Left lung (tissue), 10 donors: ENCODE data around the gene FAN1. TPM values are rescaled to one million over a fixed set of nuclear protein-coding genes. Genes with fewer than 3 reads are reported as not detected.
"Not testable (repeated sequence)": the region's sequence is repeated elsewhere in the genome, so short reads cannot be mapped to it uniquely, and the experiment has no call there.

Experiments used
- ATAC-seq: fragments of 200-7000 bp; cut with Tn5 transposase; one replicate; pipeline ENCODE4 v1.9.1; 2020; ENCODE audit warnings: moderate library complexity
- DNase-seq, 4 donors: peaks; one replicate each; pipeline ENCODE4 v3.0.0-alpha.2; 2013 to 2020
- H3K27ac ChIP-seq, 2 donors: fragments of 200-600 bp; sonication (generic) in 1 of 2; one replicate each; pipeline versions ENCODE4 v1.5.0 to v1.8.0; 2020 to 2021
- H3K27me3 ChIP-seq, 2 donors: fragments of 200-600 bp; sonication (generic) in 1 of 2; one replicate each; pipeline versions ENCODE4 v1.5.0 to v1.8.0; 2020 to 2021
- H3K36me3 ChIP-seq, 2 donors: fragments of 200-600 bp; sonication (generic) in 1 of 2; one replicate each; pipeline versions ENCODE4 v1.5.0 to v1.8.0; 2020 to 2021
- H3K4me1 ChIP-seq, 2 donors: fragments of 200-600 bp; one replicate each; pipeline ENCODE4 v1.8.0; 2021
- H3K4me3 ChIP-seq, 2 donors: fragments of 200-600 bp; sonication (generic) in 1 of 2; one replicate each; pipeline versions ENCODE4 v1.5.0 to v1.8.0; 2020 to 2021; ENCODE audit warnings: mild to moderate bottlenecking in 1 of 2
- H3K9me3 ChIP-seq, 2 donors: fragments of 200-600 bp; sonication (generic) in 1 of 2; one replicate each; pipeline versions ENCODE4 v1.5.0 to v1.8.0; 2020 to 2021
- intact Hi-C, 2 donors: fragments of 100-400 bp; cut with DNase I; formaldehyde crosslinking; loops; one replicate each; pipeline versions ENCODE4 v1.11.2 to v1.14.2; 2022
- polyA plus RNA-seq, 6 donors: library from polyadenylated mRNA; unstranded; fragments of 120-200 nt; gene quantifications; one replicate each; pipeline ENCODE4 v1.2.1, GENCODE V29; 2013; ENCODE audit not compliant: insufficient read length in 6 of 6
- total RNA-seq, 2 donors: library from RNA; stranded (reverse); fragmentation: NEBNext Ultra II Directional; extraction: Animal tissue kit (Norgen Biotek cat#: 25700); gene quantifications; one replicate each; pipeline ENCODE4 v1.2.1, GENCODE V29; 2021
- TF ChIP-seq, protein P1 (sequence below), 2 donors: fragments of 200-600 bp; sonication (generic) in 1 of 2; IDR thresholded peaks; one replicate each; pipeline versions ENCODE4 v1.5.0 to v1.8.0; 2021; ENCODE audit warnings: antibody characterized with exemption in 2 of 2
- donor health status: DM: no; HTN: yes; CAD: no.
- donor health status: DM: no; HTN: no; CAD: no.

The FAN1 gene
- total and polyA plus RNA-seq, 8 donors = 17.1 to 33.6 (median 32.0) TPM

DNA sequence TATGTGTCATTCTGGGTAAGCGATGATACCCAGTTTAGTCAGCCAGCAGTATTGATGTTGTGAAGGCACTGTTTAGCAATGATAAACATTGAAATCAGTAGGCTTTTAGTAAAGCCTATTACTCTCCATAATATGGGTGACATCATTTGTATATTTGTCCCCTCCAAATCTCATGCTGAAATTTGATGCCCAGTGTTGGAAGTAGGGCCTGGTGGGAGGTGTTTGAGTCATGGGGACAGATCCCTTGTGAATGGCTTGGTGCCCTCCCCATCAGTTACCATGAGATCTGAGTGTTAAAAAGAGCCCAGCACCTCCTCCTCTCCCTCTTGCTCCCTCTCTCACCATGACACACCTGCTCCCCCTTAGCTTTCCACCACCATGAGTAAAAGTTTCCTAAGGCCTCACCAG is 31.4 kb upstream of the FAN1 start:
- intact Hi-C loops = no loop called here
- Histone ChIP-seq H3K27ac (no peak overlapping the region), H3K9me3 (no peaks in the 10 kb centered on the region), H3K27me3 (no peaks in the 10 kb centered on the region), H3K4me1 (no peaks in the 10 kb centered on the region), H3K4me3 (no peak overlapping the region), H3K36me3 (no peaks in the 10 kb centered on the region)
- DNase-seq (no peak), ATAC-seq (no peak)
- TF ChIP-seq, protein P1, sequence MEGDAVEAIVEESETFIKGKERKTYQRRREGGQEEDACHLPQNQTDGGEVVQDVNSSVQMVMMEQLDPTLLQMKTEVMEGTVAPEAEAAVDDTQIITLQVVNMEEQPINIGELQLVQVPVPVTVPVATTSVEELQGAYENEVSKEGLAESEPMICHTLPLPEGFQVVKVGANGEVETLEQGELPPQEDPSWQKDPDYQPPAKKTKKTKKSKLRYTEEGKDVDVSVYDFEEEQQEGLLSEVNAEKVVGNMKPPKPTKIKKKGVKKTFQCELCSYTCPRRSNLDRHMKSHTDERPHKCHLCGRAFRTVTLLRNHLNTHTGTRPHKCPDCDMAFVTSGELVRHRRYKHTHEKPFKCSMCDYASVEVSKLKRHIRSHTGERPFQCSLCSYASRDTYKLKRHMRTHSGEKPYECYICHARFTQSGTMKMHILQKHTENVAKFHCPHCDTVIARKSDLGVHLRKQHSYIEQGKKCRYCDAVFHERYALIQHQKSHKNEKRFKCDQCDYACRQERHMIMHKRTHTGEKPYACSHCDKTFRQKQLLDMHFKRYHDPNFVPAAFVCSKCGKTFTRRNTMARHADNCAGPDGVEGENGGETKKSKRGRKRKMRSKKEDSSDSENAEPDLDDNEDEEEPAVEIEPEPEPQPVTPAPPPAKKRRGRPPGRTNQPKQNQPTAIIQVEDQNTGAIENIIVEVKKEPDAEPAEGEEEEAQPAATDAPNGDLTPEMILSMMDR (IDR thresholded peaks at IDR 0.05) = no peak

DNA sequence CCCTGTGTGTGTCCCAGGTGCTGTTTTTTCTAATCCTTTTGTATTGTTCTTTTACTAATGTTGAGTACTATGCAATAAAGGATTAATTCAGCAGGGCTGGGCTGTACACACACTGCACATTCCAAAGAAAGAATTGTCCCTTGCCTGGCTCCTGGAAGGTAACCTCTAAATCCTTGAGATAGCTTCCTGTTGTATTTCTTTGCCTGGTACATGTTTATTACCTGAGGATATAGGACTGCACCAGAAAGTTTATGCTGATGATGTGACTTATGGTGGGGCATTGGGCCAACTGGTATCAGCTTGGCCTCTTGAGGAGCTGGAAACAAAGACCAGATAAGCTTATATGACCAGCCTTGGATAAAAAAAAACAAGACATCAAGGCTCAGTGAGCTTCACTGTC is 26.6 kb upstream of the FAN1 start:
- Histone ChIP-seq H3K27ac (no peak overlapping the region), H3K36me3 (no peaks in the 10 kb centered on the region), H3K4me1 (no peaks in the 10 kb centered on the region), H3K27me3 (no peaks in the 10 kb centered on the region), H3K4me3 (no peak overlapping the region), H3K9me3 (no peaks in the 10 kb centered on the region)
- intact Hi-C loops = no loop called here
- TF ChIP-seq, protein P1 (IDR thresholded peaks at IDR 0.05) = no peak
- DNase-seq (no peak), ATAC-seq (no peak)

DNA sequence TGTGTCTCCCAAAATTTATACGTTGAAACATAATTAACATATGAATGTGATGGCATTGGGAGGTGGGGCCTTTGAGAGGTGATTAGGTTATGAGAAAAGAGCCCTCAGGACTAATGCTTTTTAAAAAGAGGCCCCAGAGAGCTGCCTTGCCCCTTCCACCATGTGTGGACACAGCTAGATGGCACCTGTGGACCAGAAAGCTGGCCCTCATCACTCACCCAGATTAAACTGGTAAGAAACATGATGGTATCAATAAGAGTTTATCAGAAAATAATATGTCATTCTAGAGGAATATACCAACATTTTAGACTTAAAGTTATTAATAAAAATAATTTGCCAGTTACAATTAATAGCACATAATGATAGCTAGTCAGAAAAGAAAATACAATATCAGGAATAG is 25.2 kb upstream of the FAN1 start:
- no peaks in the 10 kb centered on the region for H3K27me3 ChIP-seq
- H3K4me3 ChIP-seq = no peak overlapping the region
- no peak overlapping the region for H3K27ac ChIP-seq
- no peak for ATAC-seq
- DNase-seq = no peak
- intact Hi-C loops = no loop called here
- no peaks in the 10 kb centered on the region for H3K9me3 ChIP-seq
- H3K4me1 ChIP-seq = no peaks in the 10 kb centered on the region
- no peaks in the 10 kb centered on the region for H3K36me3 ChIP-seq
- TF ChIP-seq, protein P1 (IDR thresholded peaks at IDR 0.05) = no peak

DNA sequence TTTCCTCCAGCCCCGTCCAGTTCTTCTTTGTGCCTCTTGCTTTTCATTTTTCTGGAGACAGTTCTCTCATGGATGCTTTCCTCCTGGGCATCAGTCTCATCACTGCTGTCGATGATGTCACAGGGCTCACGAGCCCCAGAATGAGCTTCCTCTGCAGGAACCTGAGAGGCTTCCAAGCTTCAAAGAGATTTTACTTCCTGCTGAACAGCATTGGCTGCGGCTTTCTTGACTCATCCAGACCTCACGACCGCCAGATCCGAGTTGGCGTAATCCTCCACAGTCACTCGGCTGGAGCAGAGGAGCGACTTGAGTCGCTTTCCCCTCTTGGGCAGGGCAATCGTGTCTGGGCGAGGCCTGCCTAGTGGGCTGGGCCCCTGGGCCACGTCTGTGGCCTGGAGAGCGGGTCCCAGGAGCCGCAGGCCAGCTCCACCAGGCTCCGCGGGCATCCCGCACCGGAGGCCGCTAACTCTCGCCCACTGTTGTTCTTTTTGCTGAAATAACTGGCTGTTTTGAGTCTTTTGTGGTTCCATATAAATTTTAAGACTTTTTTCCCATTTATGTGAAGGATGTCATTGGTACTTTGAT is 20.8 kb upstream of the FAN1 start:
- intact Hi-C loops = no loop called here
- no peaks in the 10 kb centered on the region for H3K36me3 ChIP-seq
- TF ChIP-seq, protein P1 (IDR thresholded peaks at IDR 0.05) = no peak
- H3K9me3 ChIP-seq = no peaks in the 10 kb centered on the region
- peak in 1 of 4 donors; percentile 63 for DNase-seq
- no peak overlapping the region for H3K27ac ChIP-seq
- no peaks in the 10 kb centered on the region for H3K27me3 ChIP-seq
- H3K4me3 ChIP-seq = no peak overlapping the region
- no peaks in the 10 kb centered on the region for H3K4me1 ChIP-seq
- ATAC-seq = no peak

GRCh38 chr15:30883666-30884065 is 20.0 kb upstream of the FAN1 start:
- H3K27me3 ChIP-seq, ATAC-seq, H3K9me3 ChIP-seq, H3K36me3 ChIP-seq, H3K4me3 ChIP-seq, H3K27ac ChIP-seq, DNase-seq, intact Hi-C loops, H3K4me1 ChIP-seq: not testable (repeated sequence)

- Histone ChIP-seq H3K9me3 (no peaks in the 10 kb centered on the region), H3K27ac (no peak overlapping the region), H3K27me3 (no peaks in the 10 kb centered on the region), H3K36me3 (no peaks in the 10 kb centered on the region), H3K4me3 (no peak overlapping the region), H3K4me1 (no peaks in the 10 kb centered on the region)
- peak in 1 of 4 donors; percentile 15 for DNase-seq
- TF ChIP-seq, protein P1 (IDR thresholded peaks at IDR 0.05) = no peak
- peak; percentile 57 for ATAC-seq
- intact Hi-C loops = no loop called here
Observed at GRCh38 chr15:30885814-30886213, 17.9 kb upstream of the FAN1 start.
